GM12872 (cell line): ENCODE results near the gene CCL15.

Experiments
- CTCF ChIP-seq: IDR thresholded peaks from 3 replicates; pipeline ENCODE4 v1.5.1; 2011; ENCODE audit warnings: low read depth, mild to moderate bottlenecking, low read length, moderate library complexity; ENCODE audit not compliant: insufficient read depth

The CCL15 gene

GRCh38 chr17:35988164-35988563, 13.2 kb downstream of the CCL15 start:
- TF ChIP-seq CTCF: no peak

GRCh38 chr17:35986643-35987042, 14.7 kb downstream of the CCL15 start, which contains the start of gene CCL14:
TSS of gene CCL14 (minus strand) at chr17:35986729. CDS start at chr17:35986649, 80 bp downstream.
- no peak for TF ChIP-seq CTCF

- no peak for TF ChIP-seq CTCF
These were observed 17.2 kb downstream of the CCL15 start for GRCh38 chr17:35984140-35984539.

- no peak for TF ChIP-seq CTCF
These were observed 18.8 kb downstream of the CCL15 start for GRCh38 chr17:35982409-35983191.

- TF ChIP-seq CTCF: peak; percentile 50
These were observed 19.4 kb downstream of the CCL15 start for GRCh38 chr17:35981908-35982330.

GRCh38 chr17:35981246-35981645, 20.1 kb downstream of the CCL15 start, which contains the start of gene CCL16:
TSS of gene CCL16 (minus strand) at chr17:35981497. CDS start at chr17:35981420, 77 bp downstream.
- no peak for TF ChIP-seq CTCF

- TF ChIP-seq CTCF: no peak
These were observed 23.0 kb downstream of the CCL15 start for GRCh38 chr17:35978346-35978745.
